Measurements from ENCODE around the gene MYCBPAP. TPM values are rescaled to one million over a fixed set of nuclear protein-coding genes. Genes with fewer than 3 reads are reported as not detected.

MYCBPAP gene
- total and polyA plus RNA-seq, 7 donors, result 0.05 to 0.99 (median 0.27) TPM; not detected in 2

DNA sequence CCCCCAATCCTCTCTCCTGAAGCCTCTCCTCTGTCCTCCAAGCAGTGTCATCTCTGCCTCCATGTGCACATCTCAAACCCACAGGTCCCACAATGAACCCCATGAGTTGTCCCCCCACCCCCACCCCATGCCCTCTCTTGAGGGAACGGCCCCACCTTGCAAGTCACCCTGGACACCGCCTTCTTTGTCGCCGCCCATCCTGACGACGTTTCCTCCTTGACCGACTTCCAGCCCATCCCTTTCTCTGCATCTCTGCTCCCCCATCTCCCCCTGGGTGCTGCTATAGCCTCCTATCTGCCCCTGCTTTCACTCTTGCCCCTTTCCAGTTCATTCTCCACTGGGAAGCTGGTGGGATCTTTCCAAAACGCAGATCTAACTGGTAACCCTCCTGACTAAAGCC lies 37.1 kb downstream of the MYCBPAP start:
- no peak overlapping the region for H3K27ac ChIP-seq
- H3K4me1 ChIP-seq, result peaks cover 7% of the 10 kb centered on the region
- no peaks in the 10 kb centered on the region for H3K36me3 ChIP-seq (ENCODE audit: insufficient read depth in 1 of 2, low read depth in 1 of 2)
- no peaks in the 10 kb centered on the region for H3K27me3 ChIP-seq (ENCODE audit: insufficient read depth in 3 of 3, low read length in 2 of 3)
- intact Hi-C loops (cut with DNase I), result loop anchor here (5.0 kb wide), 3 partner anchors 63 to 297 kb away; no protein-coding TSS in a partner anchor
- no peak overlapping the region for H3K4me3 ChIP-seq
- TF ChIP-seq CTCF (IDR thresholded peaks at IDR 0.05), result no peak
- WGBS, 3 donors, result 54 to 61% (median 55%) methylated on average over 8 of the region's 8 CpGs
- H3K9me3 ChIP-seq, result no peaks in the 10 kb centered on the region
- no peak for DNase-seq
- ATAC-seq, result no peak

- TF ChIP-seq CTCF (IDR thresholded peaks at IDR 0.05), result no peak
- intact Hi-C loops (cut with DNase I), result loop anchor here (2.0 to 5.0 kb wide), 4 partner anchors 64 to 296 kb away; no protein-coding TSS in a partner anchor
- Histone ChIP-seq H3K4me1 (peaks cover 7% of the 10 kb centered on the region), H3K4me3 (peak overlapping the region; percentile 85), H3K27ac (peak overlapping the region; percentile 83), H3K27me3 (ENCODE audit: insufficient read depth in 3 of 3, low read length in 2 of 3) (no peaks in the 10 kb centered on the region), H3K36me3 (ENCODE audit: insufficient read depth in 1 of 2, low read depth in 1 of 2) (peaks cover 0 to 4% of the 10 kb centered on the region in 2 donors), H3K9me3 (no peaks in the 10 kb centered on the region)
- no peak for DNase-seq
- no peak for ATAC-seq
- WGBS, 3 donors, result 46 to 59% (median 54%) methylated on average over 4 of the region's 4 CpGs
These were observed 38.4 kb downstream of the MYCBPAP start for GRCh38 chr17:50546701-50547034.

DNA sequence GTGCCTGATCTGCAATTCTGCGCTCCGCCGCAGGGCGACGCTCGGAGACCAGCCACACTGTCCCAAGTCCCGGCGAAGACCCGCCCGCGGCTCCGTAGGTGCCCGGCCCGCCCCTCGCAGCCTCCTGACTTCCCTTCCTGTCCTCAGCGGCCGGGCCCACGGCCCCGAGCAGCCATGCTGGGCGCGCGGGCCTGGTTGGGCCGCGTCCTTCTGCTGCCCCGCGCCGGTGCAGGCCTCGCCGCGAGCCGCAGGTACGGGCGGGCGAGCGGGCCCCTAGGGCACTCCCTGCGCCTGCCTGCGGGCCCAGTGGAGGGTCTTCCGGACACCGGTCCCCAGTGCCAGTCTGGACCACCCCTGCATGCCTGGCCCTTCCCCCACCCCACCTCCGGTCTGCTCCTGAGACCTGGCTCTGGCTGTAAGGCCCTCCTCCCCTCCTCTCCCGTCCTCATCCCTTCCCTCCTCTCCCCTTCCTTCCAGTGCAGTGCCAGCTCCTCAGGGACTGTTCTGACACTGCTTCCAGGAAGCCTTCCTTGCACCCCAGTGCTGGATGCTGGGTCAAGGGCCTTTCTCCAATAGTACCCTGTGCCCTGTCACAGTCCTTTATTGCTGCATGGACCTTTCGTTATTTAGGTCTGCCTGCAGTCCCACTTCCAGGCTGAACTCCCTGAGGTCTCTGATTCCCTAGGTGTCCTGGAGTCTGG lies 38.9 kb downstream of the MYCBPAP start, which contains the start of gene SPATA20:
Gene SPATA20, plus strand, starts transcription at position 140 of the 701 bp plus-strand sequence. Its CDS starts 35 bp downstream, at position 175.
- H3K27me3 ChIP-seq (ENCODE audit: insufficient read depth in 3 of 3, low read length in 2 of 3), result no peaks in the 10 kb centered on the region
- peak within 1 kb of the TSS; percentile 83 for H3K27ac ChIP-seq
- peak; percentile 99 for TF ChIP-seq CTCF (IDR thresholded peaks at IDR 0.05)
- ATAC-seq (peak; percentile 82 to 90 (median 86)), DNase-seq (peak; percentile 91 to 94)
- peaks cover 0 to 9% of the 10 kb centered on the region in 2 donors for H3K36me3 ChIP-seq (ENCODE audit: insufficient read depth in 1 of 2, low read depth in 1 of 2)
- intact Hi-C loops (cut with DNase I), result loop anchor here (2.0 to 5.0 kb wide), 4 partner anchors 65 to 296 kb away; no protein-coding TSS in a partner anchor
- WGBS, 3 donors, result 1 to 5% (median 2%) methylated on average over 18 to 42 of the region's 42 CpGs
- no peaks in the 10 kb centered on the region for H3K9me3 ChIP-seq
- H3K4me3 ChIP-seq, result peak within 1 kb of the TSS; percentile 85
- H3K4me1 ChIP-seq, result peaks cover 7% of the 10 kb centered on the region

DNA sequence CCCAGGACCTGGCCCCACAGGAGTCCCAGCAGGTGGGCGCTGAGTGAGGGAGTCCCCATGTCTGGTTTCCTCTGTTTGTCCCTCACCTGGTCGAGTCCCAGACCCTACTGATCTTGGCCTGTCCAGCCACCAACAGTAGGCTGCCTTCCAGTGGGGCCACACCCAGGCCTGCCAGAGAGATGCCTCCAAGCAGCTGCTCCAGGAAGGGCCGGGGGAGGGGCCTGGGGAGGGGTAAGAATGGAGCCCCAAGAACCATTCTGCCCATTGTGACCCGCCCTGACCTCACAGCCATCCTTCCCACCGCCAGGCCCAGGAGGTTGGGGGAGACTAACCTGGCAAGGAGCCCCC lies 39.5 kb downstream of the MYCBPAP start:
- H3K27ac ChIP-seq, result peak overlapping the region; percentile 83
- H3K4me3 ChIP-seq, result peak overlapping the region; percentile 85
- H3K36me3 ChIP-seq (ENCODE audit: insufficient read depth in 1 of 2, low read depth in 1 of 2), result peaks cover 0 to 13% of the 10 kb centered on the region in 2 donors
- ATAC-seq (peak; percentile 3 to 30 (median 14)), DNase-seq (no peak)
- TF ChIP-seq CTCF (IDR thresholded peaks at IDR 0.05), result no peak
- peaks cover 3% of the 10 kb centered on the region for H3K4me1 ChIP-seq
- intact Hi-C loops (cut with DNase I), result loop anchor here (2.0 to 5.0 kb wide), 5 partner anchors 65 to 295 kb away; no protein-coding TSS in a partner anchor
- H3K27me3 ChIP-seq (ENCODE audit: insufficient read depth in 3 of 3, low read length in 2 of 3), result no peaks in the 10 kb centered on the region
- no peaks in the 10 kb centered on the region for H3K9me3 ChIP-seq
- 38 to 68% (median 66%) methylated on average over 5 of the region's 5 CpGs for WGBS, 3 donors
